Measurements from ENCODE around the gene CETP. TPM values are rescaled to one million over a fixed set of nuclear protein-coding genes. Genes with fewer than 3 reads are reported as not detected.

CETP gene
- total RNA-seq, 1 donor from 2014 or later: not detected

GRCh38 chr16:57029161-57030160 lies 67.7 kb downstream of the CETP start:
- no peak for TF ChIP-seq CTCF (conservative IDR thresholded peaks at IDR 0.05; ENCODE audit: low read depth, low read length)
- DNase-seq (ENCODE audit: low read depth): no peak
- H3K4me3 ChIP-seq (ENCODE audit: low read depth, low read length): no peak overlapping the region

- no peak overlapping the region for H3K4me3 ChIP-seq (ENCODE audit: low read depth, low read length)
- no peak for TF ChIP-seq CTCF (conservative IDR thresholded peaks at IDR 0.05; ENCODE audit: low read depth, low read length)
- no peak for DNase-seq (ENCODE audit: low read depth)
Observed at GRCh38 chr16:57030346-57030902, 68.7 kb downstream of the CETP start.

GRCh38 chr16:57031156-57031555 lies 69.4 kb downstream of the CETP start:
- DNase-seq (ENCODE audit: low read depth): no peak
- H3K4me3 ChIP-seq (ENCODE audit: low read depth, low read length): no peak overlapping the region
- no peak for TF ChIP-seq CTCF (conservative IDR thresholded peaks at IDR 0.05; ENCODE audit: low read depth, low read length)

- no peak for TF ChIP-seq CTCF (conservative IDR thresholded peaks at IDR 0.05; ENCODE audit: low read depth, low read length)
- DNase-seq (ENCODE audit: low read depth): no peak
- H3K4me3 ChIP-seq (ENCODE audit: low read depth, low read length): no peak overlapping the region
Observed at GRCh38 chr16:57032346-57032745, 70.6 kb downstream of the CETP start.

GRCh38 chr16:57032931-57033330 lies 71.2 kb downstream of the CETP start:
- TF ChIP-seq CTCF (conservative IDR thresholded peaks at IDR 0.05; ENCODE audit: low read depth, low read length): no peak
- no peak overlapping the region for H3K4me3 ChIP-seq (ENCODE audit: low read depth, low read length)
- no peak for DNase-seq (ENCODE audit: low read depth)

Other genes with a start within 250 kb of the CETP start
- gene NUP93, start 231.8 kb upstream of the CETP start, total RNA-seq: 92.5 and 134 TPM in 2 replicates
- gene SLC12A3, start 96.7 kb upstream of the CETP start, total RNA-seq: not detected in 2 replicates
- 42.1 and 84.8 TPM in 2 replicates for gene HERPUD1, start 29.8 kb upstream of the CETP start, total RNA-seq
- gene NLRC5, start 27.6 kb downstream of the CETP start, total RNA-seq: 3.8 and 4.5 TPM in 2 replicates
- gene CPNE2, start 130.6 kb downstream of the CETP start, total RNA-seq: 44.9 and 50.2 TPM in 2 replicates
- 79.4 and 105 TPM in 2 replicates for gene PSME3IP1, start 224.1 kb downstream of the CETP start, total RNA-seq
- gene RSPRY1, start 224.4 kb downstream of the CETP start, total RNA-seq: 28.6 and 46.5 TPM in 2 replicates